Measurements from ENCODE around the gene RAD23B. TPM values are rescaled to one million over a fixed set of nuclear protein-coding genes. Genes with fewer than 3 reads are reported as not detected.

RAD23B gene
- total and polyA plus RNA-seq, 2 of the 13 experiments (the other 11 are each of a cell fraction or from before 2014, with no cell fraction given) = 133 to 156 TPM

GRCh38 chr9:107284636-107285035 is 1.6 kb downstream of the RAD23B start (continued):
- TF ChIP-seq ATF7-NPFF (CRISPR knock-in tag; IDR thresholded peaks at IDR 0.05; ENCODE audit: low read depth) = no peak
- TF ChIP-seq KLF11 (CRISPR knock-in tag; IDR thresholded peaks at IDR 0.05) = peak; percentile 41; the same call in 1 of the 2 replicates
- no peak for TF ChIP-seq ZNF441 (CRISPR knock-in tag; IDR thresholded peaks at IDR 0.05; ENCODE audit: borderline replicate concordance)
- TF ChIP-seq, protein P1, sequence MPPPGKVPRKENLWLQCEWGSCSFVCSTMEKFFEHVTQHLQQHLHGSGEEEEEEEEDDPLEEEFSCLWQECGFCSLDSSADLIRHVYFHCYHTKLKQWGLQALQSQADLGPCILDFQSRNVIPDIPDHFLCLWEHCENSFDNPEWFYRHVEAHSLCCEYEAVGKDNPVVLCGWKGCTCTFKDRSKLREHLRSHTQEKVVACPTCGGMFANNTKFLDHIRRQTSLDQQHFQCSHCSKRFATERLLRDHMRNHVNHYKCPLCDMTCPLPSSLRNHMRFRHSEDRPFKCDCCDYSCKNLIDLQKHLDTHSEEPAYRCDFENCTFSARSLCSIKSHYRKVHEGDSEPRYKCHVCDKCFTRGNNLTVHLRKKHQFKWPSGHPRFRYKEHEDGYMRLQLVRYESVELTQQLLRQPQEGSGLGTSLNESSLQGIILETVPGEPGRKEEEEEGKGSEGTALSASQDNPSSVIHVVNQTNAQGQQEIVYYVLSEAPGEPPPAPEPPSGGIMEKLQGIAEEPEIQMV (CRISPR knock-in tag; IDR thresholded peaks at IDR 0.05; ENCODE audit: low read depth) = no peak
- no peak for TF ChIP-seq SIN3B (IDR thresholded peaks at IDR 0.05; ENCODE audit: low read length)
- no peak; the same call in 1 of the 2 replicates for TF ChIP-seq SSRP1 (CRISPR knock-in tag; IDR thresholded peaks at IDR 0.05)
- TF ChIP-seq POLR2A (IDR thresholded peaks at IDR 0.05; ENCODE audit: insufficient read depth in 1 of 2, low read depth in 2 of 2, low read length in 2 of 2) = peak in 1 of 2 experiments; percentile 73; a peak in 2 of 4 replicates
- no peak for TF ChIP-seq ZNF138 (CRISPR knock-in tag; IDR thresholded peaks at IDR 0.05; ENCODE audit: low read depth)
- TF ChIP-seq CBX5 (CRISPR knock-in tag; IDR thresholded peaks at IDR 0.05; ENCODE audit: borderline replicate concordance) = no peak
- no peak for TF ChIP-seq PHF8 (CRISPR knock-in tag; IDR thresholded peaks at IDR 0.05)
- TF ChIP-seq ZNF282 (IDR thresholded peaks at IDR 0.05; ENCODE audit: partially characterized antibody) = no peak
- no peak for TF ChIP-seq RAD21 (CRISPR knock-in tag; IDR thresholded peaks at IDR 0.05)
- TF ChIP-seq YY1 (IDR thresholded peaks at IDR 0.05; ENCODE audit: insufficient read depth, insufficient replicate concordance, low read depth, low read length) = no peak
- no peak for TF ChIP-seq RBM39 (IDR thresholded peaks at IDR 0.05; ENCODE audit: low read depth, low read length, poor library complexity, severe bottlenecking)
- TF ChIP-seq ZNF598 (CRISPR knock-in tag; IDR thresholded peaks at IDR 0.05; ENCODE audit: borderline replicate concordance) = no peak
- 0 out of 2 replicates have a peak, but pooled peaks have one; percentile 19 for TF ChIP-seq ZNF629 (CRISPR knock-in tag; conservative IDR thresholded peaks at IDR 0.05)
- TF ChIP-seq RCOR2 (CRISPR knock-in tag; IDR thresholded peaks at IDR 0.05) = peak; percentile 49; the same call in 1 of the 2 replicates
- no peak for TF ChIP-seq MED13 (CRISPR knock-in tag; IDR thresholded peaks at IDR 0.05)
- no peak; the same call in 1 of the 2 replicates for TF ChIP-seq POLR2AphosphoS2 (IDR thresholded peaks at IDR 0.05; ENCODE audit: low read depth, low read length)
- no peak for TF ChIP-seq REL (CRISPR knock-in tag; conservative IDR thresholded peaks at IDR 0.05)
- TF ChIP-seq KDM5A (IDR thresholded peaks at IDR 0.05; ENCODE audit: borderline replicate concordance, low read length) = no peak; the same call in 1 of the 2 replicates
- TF ChIP-seq ZNF337 (CRISPR knock-in tag; IDR thresholded peaks at IDR 0.05; ENCODE audit: borderline replicate concordance, low read depth) = no peak
- TF ChIP-seq ZFP62 (CRISPR knock-in tag; IDR thresholded peaks at IDR 0.05) = no peak
- no peak for TF ChIP-seq EZH2 (conservative IDR thresholded peaks at IDR 0.05; ENCODE audit: low read depth, low read length)
- no peak for TF ChIP-seq CSRNP2 (CRISPR knock-in tag; conservative IDR thresholded peaks at IDR 0.05; ENCODE audit: low read depth)
- TF ChIP-seq RARA (CRISPR knock-in tag; IDR thresholded peaks at IDR 0.05) = peak; percentile 40; the same call in 1 of the 2 replicates
- TF ChIP-seq ZNF597 (CRISPR knock-in tag; IDR thresholded peaks at IDR 0.05) = no peak
- TF ChIP-seq ZBTB7A (CRISPR knock-in tag; IDR thresholded peaks at IDR 0.05) = no peak
- peak; percentile 73 for TF ChIP-seq NCOA2 (CRISPR knock-in tag; IDR thresholded peaks at IDR 0.05)
- no peak for TF ChIP-seq ZNF343 (CRISPR knock-in tag; IDR thresholded peaks at IDR 0.05)
- no peak for TF ChIP-seq ZNF232 (CRISPR knock-in tag; IDR thresholded peaks at IDR 0.05; ENCODE audit: borderline replicate concordance)

All from HepG2 (cell line).